ENCODE results near the gene CRB3. TPM values are rescaled to one million over a fixed set of nuclear protein-coding genes. Genes with fewer than 3 reads are reported as not detected.

The CRB3 gene
- 0.17 TPM in 1 of 2 replicates, not detected in the other for total RNA-seq
- not detected in 2 replicates for polyA plus RNA-seq
- polyA plus RNA-seq (2012): not detected in 2 replicates
- not detected in 2 replicates for polyA minus RNA-seq (ENCODE audit: low replicate concordance)

GRCh38 chr19:6464070-6464873 lies at the start of gene CRB3:
Gene CRB3, plus strand, starts transcription at chr19:6464271. Its CDS starts 431 bp downstream, at chr19:6464702.
- Histone ChIP-seq H3K27ac (ENCODE audit: insufficient read depth, low read length) (no peak within 1 kb of the TSS), H2AFZ (ENCODE audit: low read length) (no peak within 1 kb of the TSS), H3K79me2 (ENCODE audit: control insufficient read depth, insufficient read depth, low read length) (no peaks in the 10 kb centered on the region), H3K4me3 (replicated peaks in 1 of 4; ENCODE audit: control extremely low read depth in 1 of 4, insufficient read depth in 1 of 4, low read depth in 3 of 4, low read length in 4 of 4) (no peak within 1 kb of the TSS), H3K4me2 (ENCODE audit: extremely low read depth, insufficient read depth, low read length) (no peak within 1 kb of the TSS), H3K9me3 (ENCODE audit: control insufficient read depth, insufficient read depth, low read depth, low read length) (no peaks in the 10 kb centered on the region), H3K36me3 (ENCODE audit: control insufficient read depth, insufficient read depth, low read length) (no peaks in the 10 kb centered on the region), H3K9ac (ENCODE audit: insufficient read depth, low read length) (no peak within 1 kb of the TSS), H3K27me3 (ENCODE audit: control insufficient read depth, insufficient read depth, low read length) (peaks cover 7% of the 10 kb centered on the region), H3K4me1 (ENCODE audit: control insufficient read depth, extremely low read depth, insufficient read depth, low read length) (peaks cover 2% of the 10 kb centered on the region), H4K20me1 (ENCODE audit: control insufficient read depth, extremely low read depth, insufficient read depth, low read length) (no peaks in the 10 kb centered on the region)
- no peak for DNase-seq (ENCODE audit: low read depth in 2 of 2)
- no peak for TF ChIP-seq CTCF (conservative IDR thresholded peaks at IDR 0.05 in 1 of 2, IDR thresholded peaks at IDR 0.05 in 1 of 2; ENCODE audit: low read depth in 1 of 2, low read length in 2 of 2)
- peak; percentile 38 for TF ChIP-seq EZH2 (IDR thresholded peaks at IDR 0.05; ENCODE audit: low read length, missing control alignments)

GRCh38 chr19:6414793-6415590 lies 49.1 kb upstream of the CRB3 start:
- Histone ChIP-seq H4K20me1 (ENCODE audit: control insufficient read depth, extremely low read depth, insufficient read depth, low read length) (no peaks in the 10 kb centered on the region), H3K9ac (ENCODE audit: insufficient read depth, low read length) (no peak overlapping the region), H3K4me2 (ENCODE audit: extremely low read depth, insufficient read depth, low read length) (no peak overlapping the region), H3K27ac (ENCODE audit: insufficient read depth, low read length) (no peak overlapping the region), H3K27me3 (ENCODE audit: control insufficient read depth, insufficient read depth, low read length) (no peaks in the 10 kb centered on the region), H3K4me3 (replicated peaks in 1 of 4; ENCODE audit: control extremely low read depth in 1 of 4, insufficient read depth in 1 of 4, low read depth in 3 of 4, low read length in 4 of 4) (no peak overlapping the region), H2AFZ (ENCODE audit: low read length) (no peak overlapping the region), H3K36me3 (ENCODE audit: control insufficient read depth, insufficient read depth, low read length) (peaks cover 38% of the 10 kb centered on the region), H3K9me3 (ENCODE audit: control insufficient read depth, insufficient read depth, low read depth, low read length) (no peaks in the 10 kb centered on the region), H3K4me1 (ENCODE audit: control insufficient read depth, extremely low read depth, insufficient read depth, low read length) (no peaks in the 10 kb centered on the region), H3K79me2 (ENCODE audit: control insufficient read depth, insufficient read depth, low read length) (peaks cover 13% of the 10 kb centered on the region)
- no peak for DNase-seq (ENCODE audit: low read depth in 2 of 2)
- no peak for TF ChIP-seq EZH2 (IDR thresholded peaks at IDR 0.05; ENCODE audit: low read length, missing control alignments)

- Histone ChIP-seq H2AFZ (ENCODE audit: low read length) (no peak overlapping the region), H3K9me3 (ENCODE audit: control insufficient read depth, insufficient read depth, low read depth, low read length) (no peaks in the 10 kb centered on the region), H4K20me1 (ENCODE audit: control insufficient read depth, extremely low read depth, insufficient read depth, low read length) (no peaks in the 10 kb centered on the region), H3K36me3 (ENCODE audit: control insufficient read depth, insufficient read depth, low read length) (peaks cover 42% of the 10 kb centered on the region), H3K4me2 (ENCODE audit: extremely low read depth, insufficient read depth, low read length) (no peak overlapping the region), H3K27ac (ENCODE audit: insufficient read depth, low read length) (no peak overlapping the region), H3K9ac (ENCODE audit: insufficient read depth, low read length) (no peak overlapping the region), H3K4me3 (replicated peaks in 1 of 4; ENCODE audit: control extremely low read depth in 1 of 4, insufficient read depth in 1 of 4, low read depth in 3 of 4, low read length in 4 of 4) (no peak overlapping the region), H3K27me3 (ENCODE audit: control insufficient read depth, insufficient read depth, low read length) (no peaks in the 10 kb centered on the region), H3K79me2 (ENCODE audit: control insufficient read depth, insufficient read depth, low read length) (peaks cover 20% of the 10 kb centered on the region), H3K4me1 (ENCODE audit: control insufficient read depth, extremely low read depth, insufficient read depth, low read length) (no peaks in the 10 kb centered on the region)
- TF ChIP-seq EZH2 (IDR thresholded peaks at IDR 0.05; ENCODE audit: low read length, missing control alignments): no peak
- no peak for TF ChIP-seq CTCF (conservative IDR thresholded peaks at IDR 0.05 in 1 of 2, IDR thresholded peaks at IDR 0.05 in 1 of 2; ENCODE audit: low read depth in 1 of 2, low read length in 2 of 2)
- no peak for DNase-seq (ENCODE audit: low read depth in 2 of 2)
Measured at GRCh38 chr19:6415591-6416190, 48.4 kb upstream of the CRB3 start.
